AG08396 (cell line): ENCODE results near the gene MARCHF10.
A peak's percentile ranks its signal among the peaks of the same experiment; 100 is the strongest.
"Not testable (repeated sequence)": the region's sequence is repeated elsewhere in the genome, so short reads cannot be mapped to it uniquely, and the experiment has no call there.

Experiments
- DNase-seq: peaks from one replicate; pipeline ENCODE4 v3.0.0; 2012; ENCODE audit warnings: low spot score, mixed read lengths

MARCHF10 gene

GRCh38 chr17:62807812-62808575 is at the start of gene MARCHF10:
Gene MARCHF10, minus strand, starts transcription at chr17:62808314. Its CDS starts 6,579 bp downstream, at chr17:62801735.
- peak; percentile 49 for DNase-seq

- no peak for DNase-seq
Observed at GRCh38 chr17:62857526-62857925, 49.4 kb upstream of the MARCHF10 start.

DNA sequence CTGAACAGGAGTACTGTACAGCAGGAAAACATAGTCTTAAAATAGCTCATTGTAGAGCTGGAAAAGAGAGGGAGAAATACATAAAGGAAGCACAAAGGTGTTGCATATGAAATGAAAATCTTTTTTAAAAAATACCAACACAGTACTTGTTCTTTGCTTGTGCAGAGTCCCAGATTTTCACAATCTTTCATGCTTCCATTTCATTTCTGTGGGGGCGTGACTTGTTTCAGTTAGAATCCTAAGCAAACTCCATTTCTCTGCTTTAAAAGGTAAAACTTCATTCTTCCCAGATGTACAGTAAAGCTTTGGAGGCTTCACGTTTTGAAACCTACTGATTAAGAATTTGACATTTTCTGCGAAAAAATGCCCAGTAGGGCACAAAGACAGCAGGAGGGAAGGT is 48.5 kb upstream of the MARCHF10 start:
- DNase-seq, result no peak

- DNase-seq, result no peak
Observed at GRCh38 chr17:62855156-62855555, 47.0 kb upstream of the MARCHF10 start.

DNA sequence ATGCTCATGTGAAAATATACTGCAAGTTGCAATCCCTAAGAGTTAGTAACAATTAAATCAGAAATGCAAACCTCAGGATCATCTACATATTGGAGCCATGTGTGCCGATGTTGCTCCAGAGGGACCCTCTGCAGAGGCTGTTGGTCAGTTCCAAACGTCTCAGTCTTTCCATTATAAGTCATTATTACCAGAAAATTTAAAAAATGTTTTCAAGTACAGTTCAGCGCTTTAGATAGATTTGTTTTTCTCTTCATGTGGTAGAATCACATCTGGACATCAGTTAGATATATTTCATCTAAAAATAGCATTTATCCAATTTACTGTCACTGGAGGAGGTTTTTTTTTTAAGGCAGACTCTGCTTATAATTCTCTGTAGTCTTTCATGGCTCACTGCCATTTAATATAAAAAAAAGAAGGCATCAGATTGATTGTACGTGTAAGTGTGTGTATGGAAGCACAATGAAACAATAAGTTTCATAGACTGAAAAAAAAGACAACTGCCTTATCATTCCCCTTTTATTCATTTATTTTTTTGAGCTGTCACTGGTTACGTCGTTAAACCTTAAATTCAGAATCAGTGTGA is 46.1 kb upstream of the MARCHF10 start:
- no peak for DNase-seq

DNA sequence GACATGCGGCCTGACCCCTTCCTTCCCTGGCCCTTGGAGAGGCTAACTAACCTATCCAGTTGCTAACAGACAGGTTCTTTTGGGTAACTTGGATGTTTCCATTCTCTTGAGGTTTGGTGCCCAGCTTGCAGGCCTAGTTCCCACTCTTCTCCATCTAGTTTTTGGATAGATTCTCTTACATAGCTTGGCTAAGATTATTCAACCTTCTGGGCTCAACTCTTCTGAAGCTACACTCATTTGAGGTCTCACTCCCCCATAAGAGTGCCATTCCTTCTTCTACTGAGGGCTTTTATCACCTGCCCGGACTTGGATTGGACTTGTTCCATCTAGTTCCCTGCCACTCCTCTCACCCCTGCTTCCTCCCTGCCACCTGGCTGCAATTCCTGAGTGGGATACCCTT is 44.1 kb upstream of the MARCHF10 start:
- DNase-seq, result no peak

GRCh38 chr17:62849591-62850415 is 41.7 kb upstream of the MARCHF10 start:
- DNase-seq, result not testable (repeated sequence)

- DNase-seq, result no peak
Observed at GRCh38 chr17:62848334-62848733, 40.2 kb upstream of the MARCHF10 start.

DNA sequence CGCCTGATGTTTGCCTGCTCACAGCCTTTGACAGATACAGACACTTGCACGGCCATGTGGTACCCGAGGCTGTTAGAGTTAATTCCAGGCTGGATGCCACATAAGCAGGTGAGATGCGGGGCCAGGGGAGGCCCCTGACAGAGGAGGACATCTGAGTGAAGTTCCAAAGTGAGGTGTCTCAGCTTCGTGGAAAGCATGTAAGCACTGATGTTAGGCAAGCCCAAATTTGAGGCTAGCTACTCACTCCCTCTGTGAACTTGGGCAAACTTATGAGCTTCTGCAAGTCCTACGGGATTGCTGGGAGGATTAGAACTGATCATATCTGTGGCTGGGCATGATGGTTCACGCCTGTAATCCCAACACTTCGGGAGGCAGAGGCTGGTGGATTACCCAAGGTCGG is 39.3 kb upstream of the MARCHF10 start:
- DNase-seq, result no peak

GRCh38 chr17:62840871-62841270 is 32.8 kb upstream of the MARCHF10 start:
- no peak for DNase-seq

- not testable (repeated sequence) for DNase-seq
Observed at GRCh38 chr17:62833816-62834215, 25.7 kb upstream of the MARCHF10 start.

DNA sequence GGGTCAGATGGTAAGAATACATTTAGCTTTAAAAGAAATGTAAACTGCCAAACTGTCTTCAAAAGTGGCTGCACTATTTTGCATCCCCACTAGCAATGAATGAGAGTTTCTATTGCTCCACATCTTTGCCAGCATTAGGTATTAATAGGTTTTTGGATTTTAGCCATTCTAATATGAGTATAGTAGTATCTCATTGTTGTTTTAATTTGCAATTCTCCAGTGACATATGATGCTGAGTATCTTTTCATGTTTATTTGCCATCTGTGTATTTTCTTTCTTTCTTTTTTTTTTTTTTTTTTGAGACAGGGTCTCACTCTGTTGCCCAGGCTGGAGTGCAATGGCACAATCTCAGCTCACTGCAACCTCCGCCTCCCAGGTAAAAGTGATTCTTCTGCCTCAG is 24.3 kb upstream of the MARCHF10 start:
- DNase-seq, result no peak

DNA sequence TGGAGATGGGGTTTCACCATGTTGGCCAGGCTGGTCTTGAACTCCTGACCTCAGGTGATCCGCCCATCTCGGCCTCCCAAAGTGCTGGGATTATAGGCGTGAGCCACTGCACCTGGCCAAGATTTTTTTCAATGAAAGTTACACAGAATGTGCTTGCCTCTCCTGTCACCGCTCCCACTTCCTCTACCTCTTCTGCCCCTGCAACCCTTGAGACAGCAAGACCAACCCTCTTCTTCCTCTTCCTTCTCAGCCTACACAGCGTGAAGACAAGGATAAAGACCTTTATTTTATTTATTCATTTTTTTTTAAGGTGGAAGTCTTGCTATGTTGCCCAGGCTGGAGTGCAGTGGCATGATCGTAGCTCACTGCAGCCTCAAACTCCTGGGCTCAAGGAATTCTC is 23.0 kb upstream of the MARCHF10 start:
- DNase-seq, result not testable (repeated sequence)

GRCh38 chr17:62827746-62828485 is 19.8 kb upstream of the MARCHF10 start:
- no peak for DNase-seq

DNA sequence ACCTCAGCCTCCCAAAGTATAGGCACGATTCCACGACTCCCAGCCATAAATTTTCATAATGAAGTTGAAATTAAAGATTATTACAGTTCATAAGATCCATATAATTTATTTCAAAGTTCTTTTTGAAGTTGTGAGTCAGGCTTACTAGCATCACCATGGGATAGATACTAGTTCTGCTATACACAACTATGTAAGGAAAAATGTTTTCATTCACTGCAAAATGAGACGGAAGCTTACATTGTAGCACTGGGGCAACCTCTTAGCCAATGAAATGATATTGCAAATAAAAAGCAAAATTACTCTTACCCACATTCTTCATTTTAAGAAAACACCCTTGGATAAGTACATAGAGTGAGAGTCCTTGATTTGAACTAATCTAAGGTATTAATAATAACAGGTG is 18.8 kb upstream of the MARCHF10 start:
- no peak for DNase-seq

- DNase-seq, result no peak
Observed at GRCh38 chr17:62825182-62825581, 17.1 kb upstream of the MARCHF10 start.

DNA sequence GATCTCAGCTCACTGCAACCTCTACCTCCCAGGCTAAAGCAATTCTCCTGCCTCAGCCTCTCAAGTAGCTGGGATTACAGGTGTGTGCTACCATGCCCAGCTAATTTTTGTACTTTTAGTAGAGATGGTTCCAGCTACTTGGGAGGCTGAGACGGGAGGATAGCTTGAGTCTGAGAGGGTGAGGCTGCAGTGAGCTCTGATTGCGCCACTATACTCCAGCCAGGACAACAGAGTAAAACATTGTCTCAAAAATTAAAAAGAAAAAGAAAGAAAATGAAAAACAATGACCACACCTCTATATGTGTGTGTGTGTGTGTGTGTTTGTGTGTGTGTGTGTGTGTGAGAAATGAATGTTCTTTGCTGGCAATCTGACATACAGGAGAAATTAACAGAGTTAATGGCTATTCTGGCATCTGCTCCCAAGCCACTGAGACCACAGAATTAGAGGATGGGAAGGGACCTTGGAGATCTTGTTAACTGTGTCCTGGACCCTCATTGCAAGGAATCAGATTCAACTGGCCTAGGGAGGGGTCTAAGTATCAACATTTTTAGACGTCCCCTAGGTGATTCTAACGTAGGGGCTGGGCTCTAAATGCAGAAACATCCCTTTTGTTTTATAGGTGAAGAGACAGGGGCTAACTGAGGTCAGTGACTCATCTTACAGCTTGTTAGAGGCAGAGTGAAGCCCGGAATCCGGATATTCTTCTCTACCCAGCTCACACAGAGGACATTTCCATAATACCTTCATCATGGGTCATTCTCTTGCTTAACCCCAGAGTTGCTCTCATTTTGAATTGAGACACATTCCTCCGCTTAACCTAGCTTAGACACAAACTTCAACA is 16.4 kb upstream of the MARCHF10 start:
- peak; percentile 79 for DNase-seq

GRCh38 chr17:62823111-62823893 is 15.2 kb upstream of the MARCHF10 start:
- DNase-seq, result no peak

DNA sequence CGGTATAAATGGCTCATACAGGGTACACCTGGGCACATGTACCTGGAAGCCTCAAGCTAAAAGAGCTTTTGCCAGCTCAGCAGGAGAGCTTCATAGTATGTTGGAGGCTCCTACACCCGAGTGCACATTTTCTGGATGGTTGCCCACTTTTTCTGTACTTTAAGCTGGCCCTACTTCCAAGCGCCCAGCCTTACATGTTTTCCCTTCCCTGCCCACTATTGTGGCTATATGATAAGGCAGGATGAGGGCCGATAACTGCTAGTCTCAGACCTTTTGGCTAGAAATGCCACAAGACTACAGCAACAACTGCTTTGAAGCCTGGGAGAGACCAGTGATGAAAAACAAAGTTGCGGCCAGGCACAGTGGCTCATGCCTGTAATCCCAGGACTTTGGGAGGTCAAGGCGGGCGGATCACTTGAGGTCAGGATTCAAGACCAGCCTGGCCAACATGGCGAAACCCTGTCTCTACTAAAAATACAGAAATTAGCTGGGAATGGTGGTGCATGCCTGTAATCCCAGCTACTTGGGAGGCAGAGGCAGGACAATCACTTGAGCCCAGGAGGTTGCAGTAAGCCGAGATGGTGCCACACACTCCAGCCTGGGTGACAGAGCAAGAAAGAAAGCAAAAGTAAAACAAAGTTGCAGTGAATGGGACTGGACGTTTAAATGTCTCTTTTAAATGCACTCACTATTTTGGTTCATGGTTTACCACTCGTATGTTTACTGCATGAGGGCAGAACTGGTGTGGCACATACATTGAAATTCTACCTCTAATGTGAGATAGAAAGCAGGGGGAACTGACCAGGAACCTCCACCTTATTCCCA is 14.2 kb upstream of the MARCHF10 start:
- DNase-seq, result no peak
